ENCODE data around the gene CDHR2. TPM values are rescaled to one million over a fixed set of nuclear protein-coding genes. Genes with fewer than 3 reads are reported as not detected.

Gene CDHR2
- total RNA-seq, 1 donor: not detected

- no peak for TF ChIP-seq CTCF (IDR thresholded peaks at IDR 0.05; ENCODE audit: insufficient read depth, low read length)
- no peak overlapping the region for H3K4me3 ChIP-seq (ENCODE audit: low read depth, low read length)
- DNase-seq (ENCODE audit: low read depth): no peak
These were observed 25.0 kb upstream of the CDHR2 start for GRCh38 chr5:176524138-176524537.

DNA sequence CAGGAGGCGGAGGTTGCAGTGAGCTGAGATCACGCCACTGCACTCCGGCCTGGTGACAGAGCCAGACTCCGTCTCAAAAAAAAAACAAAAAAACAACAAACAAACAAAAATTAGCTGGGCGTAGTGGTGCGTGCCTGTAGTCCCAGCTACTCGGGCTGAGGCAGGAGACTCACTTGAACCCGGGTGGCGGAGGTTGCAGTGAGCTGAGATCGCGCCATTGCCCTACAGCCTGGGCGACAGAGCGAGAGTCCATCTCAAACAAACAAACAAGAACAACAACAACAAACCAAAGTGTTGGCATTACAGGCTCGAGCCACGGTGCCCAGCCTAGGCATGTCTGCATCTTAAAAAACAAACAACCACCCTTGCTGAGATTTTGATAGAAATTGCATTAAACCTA, 24.2 kb upstream of the CDHR2 start:
- TF ChIP-seq CTCF (IDR thresholded peaks at IDR 0.05; ENCODE audit: insufficient read depth, low read length): no peak
- DNase-seq (ENCODE audit: low read depth): no peak
- no peak overlapping the region for H3K4me3 ChIP-seq (ENCODE audit: low read depth, low read length)

GRCh38 chr5:176525677-176526076, 23.5 kb upstream of the CDHR2 start:
- TF ChIP-seq CTCF (IDR thresholded peaks at IDR 0.05; ENCODE audit: insufficient read depth, low read length): no peak
- H3K4me3 ChIP-seq (ENCODE audit: low read depth, low read length): no peak overlapping the region
- DNase-seq (ENCODE audit: low read depth): no peak

GRCh38 chr5:176526462-176526861, 22.7 kb upstream of the CDHR2 start:
- TF ChIP-seq CTCF (IDR thresholded peaks at IDR 0.05; ENCODE audit: insufficient read depth, low read length): no peak
- DNase-seq (ENCODE audit: low read depth): no peak
- H3K4me3 ChIP-seq (ENCODE audit: low read depth, low read length): no peak overlapping the region

GRCh38 chr5:176527246-176528222, 21.6 kb upstream of the CDHR2 start:
- no peak overlapping the region for H3K4me3 ChIP-seq (ENCODE audit: low read depth, low read length)
- TF ChIP-seq CTCF (IDR thresholded peaks at IDR 0.05; ENCODE audit: insufficient read depth, low read length): no peak

DNA sequence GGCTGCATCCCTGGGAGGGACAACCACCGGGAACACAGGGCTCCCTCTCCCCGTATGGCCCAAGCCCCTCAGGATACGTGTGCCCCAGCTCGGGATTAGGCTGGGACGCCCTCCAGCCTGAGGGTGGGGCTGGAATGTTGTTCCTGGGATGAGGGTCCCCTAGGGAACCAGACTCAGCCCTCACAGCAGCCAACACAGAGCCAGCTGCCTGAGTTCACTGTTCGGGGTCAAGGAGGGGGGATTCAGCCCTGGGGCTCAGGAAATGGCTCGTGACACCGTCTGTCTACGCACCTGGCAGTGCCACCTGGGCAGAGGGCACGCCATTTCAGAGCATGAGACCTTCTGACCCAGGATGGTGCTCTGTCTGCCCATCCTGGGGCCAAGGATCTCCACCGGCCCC, 20.8 kb upstream of the CDHR2 start:
- DNase-seq (ENCODE audit: low read depth): no peak
- no peak overlapping the region for H3K4me3 ChIP-seq (ENCODE audit: low read depth, low read length)
- TF ChIP-seq CTCF (IDR thresholded peaks at IDR 0.05; ENCODE audit: insufficient read depth, low read length): no peak

More at GRCh38 chr5:176527246-176528222, 21.6 kb upstream of the CDHR2 start:
- DNase-seq (ENCODE audit: low read depth): no peak

Measured in fibroblast of the aortic adventitia (primary cell).